Measurements from ENCODE around the gene CNIH3. TPM values are rescaled to one million over a fixed set of nuclear protein-coding genes. Genes with fewer than 3 reads are reported as not detected.

The CNIH3 gene
- total RNA-seq, 6 donors from 2014 or later: 0.39 to 4.2 (median 2.1) TPM

GRCh38 chr1:224739303-224739996 lies 123.3 kb downstream of the CNIH3 start:
- Histone ChIP-seq H3K4me3 (no peak overlapping the region), H3K27me3 (no peaks in the 10 kb centered on the region), H3K4me1 (no peaks in the 10 kb centered on the region), H3K9me3 (no peaks in the 10 kb centered on the region), H3K27ac (no peak overlapping the region), H3K36me3 (no peaks in the 10 kb centered on the region)
- ATAC-seq (ENCODE audit: low FRiP score in 2 of 2): no peak
- TF ChIP-seq POLR2A (IDR thresholded peaks at IDR 0.05) (no peak), POLR2AphosphoS5 (IDR thresholded peaks at IDR 0.05) (no peak), EP300 (IDR thresholded peaks at IDR 0.05) (no peak), CTCF (IDR thresholded peaks at IDR 0.05) (no peak)
- 77 to 86% methylated on average over 11 to 12 of the region's 12 CpGs for WGBS, 2 donors
- DNase-seq: no peak

- no peaks in the 10 kb centered on the region for H3K4me1 ChIP-seq
- no peak for ATAC-seq (ENCODE audit: low FRiP score in 2 of 2)
- TF ChIP-seq POLR2AphosphoS5 (IDR thresholded peaks at IDR 0.05) (no peak), CTCF (IDR thresholded peaks at IDR 0.05) (no peak), EP300 (IDR thresholded peaks at IDR 0.05) (no peak), POLR2A (IDR thresholded peaks at IDR 0.05) (no peak)
- no peaks in the 10 kb centered on the region for H3K9me3 ChIP-seq
- H3K27ac ChIP-seq: no peak overlapping the region
- H3K4me3 ChIP-seq: no peak overlapping the region
- WGBS, 2 donors: 70 to 77% methylated on average over 7 of the region's 7 CpGs
- H3K27me3 ChIP-seq: no peaks in the 10 kb centered on the region
- no peaks in the 10 kb centered on the region for H3K36me3 ChIP-seq
- DNase-seq: no peak
Observed at GRCh38 chr1:224739997-224740684, 124.0 kb downstream of the CNIH3 start.

- H3K36me3 ChIP-seq: no peaks in the 10 kb centered on the region
- H3K4me1 ChIP-seq: no peaks in the 10 kb centered on the region
- H3K9me3 ChIP-seq: no peaks in the 10 kb centered on the region
- WGBS, 2 donors: 85 to 91% methylated on average over 5 of the region's 5 CpGs
- ATAC-seq (ENCODE audit: low FRiP score in 2 of 2) (no peak), DNase-seq (no peak)
- H3K27ac ChIP-seq: no peak overlapping the region
- H3K27me3 ChIP-seq: no peaks in the 10 kb centered on the region
- H3K4me3 ChIP-seq: no peak overlapping the region
- TF ChIP-seq POLR2AphosphoS5 (IDR thresholded peaks at IDR 0.05) (no peak), POLR2A (IDR thresholded peaks at IDR 0.05) (no peak), EP300 (IDR thresholded peaks at IDR 0.05) (no peak), CTCF (IDR thresholded peaks at IDR 0.05) (no peak)
Observed at GRCh38 chr1:224740685-224741052, 124.6 kb downstream of the CNIH3 start.

GRCh38 chr1:224742349-224742748 lies 126.2 kb downstream of the CNIH3 start:
- DNase-seq (no peak), ATAC-seq (ENCODE audit: low FRiP score in 2 of 2) (no peak)
- Histone ChIP-seq H3K4me3 (no peak overlapping the region), H3K27me3 (no peaks in the 10 kb centered on the region), H3K4me1 (no peaks in the 10 kb centered on the region), H3K9me3 (no peaks in the 10 kb centered on the region), H3K27ac (no peak overlapping the region), H3K36me3 (no peaks in the 10 kb centered on the region)
- 90 to 92% methylated on average over 6 of the region's 6 CpGs for WGBS, 2 donors
- TF ChIP-seq CTCF (IDR thresholded peaks at IDR 0.05) (no peak), EP300 (IDR thresholded peaks at IDR 0.05) (no peak), POLR2AphosphoS5 (IDR thresholded peaks at IDR 0.05) (no peak), POLR2A (IDR thresholded peaks at IDR 0.05) (no peak)

All from upper lobe of left lung (tissue), 6 donors.